PC-9 (cell line): ENCODE data around the gene SPDYE3. TPM values are rescaled to one million over a fixed set of nuclear protein-coding genes. Genes with fewer than 3 reads are reported as not detected.
"Not testable (repeated sequence)": the region's sequence is repeated elsewhere in the genome, so short reads cannot be mapped to it uniquely, and the experiment has no call there.

Source experiments
- BruUV-seq: library from RNA; stranded (reverse); fragments of 400-500 nt; replicated peaks from 2 replicates; lab custom pipeline; 2021; lab: Mats Ljungman, UMichigan
- CTCF ChIA-PET: fragments of 300-600 bp; sonication (Branson Sonifier 250); formaldehyde crosslinking; loops from one replicate; lab custom pipeline; 2022; ENCODE audit warnings: antibody characterized with exemption; lab: Charles Lee
- POLR2A ChIA-PET: fragments of 300-600 bp; sonication (Branson Sonifier 250); formaldehyde crosslinking; loops from one replicate; lab custom pipeline; 2022; ENCODE audit warnings: antibody characterized with exemption; ENCODE audit not compliant: unreplicated experiment; lab: Charles Lee
- DNase-seq, 2 experiments: peaks; one replicate each; pipeline versions ENCODE4 v3.0.0 to v3.0.0-alpha.2; 2015 to 2022; ENCODE audit warnings: mixed read lengths in 1 of 2
- H2AFZ ChIP-seq: fragments of 200-600 bp; sonication (generic); 2 replicates; pipeline ENCODE4 v1.8.1; 2017; ENCODE audit warnings: antibody characterized with exemption
- H3F3A ChIP-seq: fragments of 200-600 bp; sonication (generic); 2 replicates; pipeline ENCODE4 v1.8.1; 2017; ENCODE audit warnings: antibody characterized with exemption, mild to moderate bottlenecking, low read depth; ENCODE audit not compliant: insufficient read depth
- H3K27ac ChIP-seq: fragments of 200-600 bp; sonication (generic); 2 replicates; pipeline ENCODE4 v1.6.1; 2016; ENCODE audit warnings: mixed run types
- H3K27me3 ChIP-seq: fragments of 200-600 bp; sonication (generic); 2 replicates; pipeline ENCODE4 v1.6.1; 2016; ENCODE audit warnings: low read depth, mixed run types; ENCODE audit not compliant: insufficient read depth
- H3K36me3 ChIP-seq: fragments of 200-600 bp; sonication (generic); 2 replicates; pipeline ENCODE4 v1.6.1; 2016; ENCODE audit warnings: low read depth, mixed run types
- H3K4me1 ChIP-seq: fragments of 200-600 bp; sonication (generic); replicated peaks from 2 replicates; pipeline ENCODE4 v1.6.1; 2016; ENCODE audit warnings: mixed run types; ENCODE audit not compliant: insufficient read depth
- H3K4me2 ChIP-seq: fragments of 200-600 bp; sonication (generic); 2 replicates; pipeline ENCODE4 v1.6.1; 2017; ENCODE audit warnings: mixed run types
- H3K4me3 ChIP-seq: fragments of 200-600 bp; sonication (generic); 2 replicates; pipeline ENCODE4 v1.6.1; 2016; ENCODE audit warnings: mixed run types
- H3K79me2 ChIP-seq: fragments of 200-600 bp; sonication (generic); 2 replicates; pipeline ENCODE4 v1.6.1; 2017; ENCODE audit warnings: low read depth, mixed run types
- H3K9me2 ChIP-seq: fragments of 200-600 bp; sonication (generic); 2 replicates; pipeline ENCODE4 v1.8.1; 2017; ENCODE audit warnings: mild to moderate bottlenecking; ENCODE audit not compliant: insufficient read depth
- H3K9me3 ChIP-seq: fragments of 200-600 bp; sonication (generic); 2 replicates; pipeline ENCODE4 v1.8.1; 2016; ENCODE audit warnings: low read depth; ENCODE audit not compliant: insufficient read depth
- H4K20me1 ChIP-seq: fragments of 200-600 bp; sonication (generic); 2 replicates; pipeline ENCODE4 v1.8.1; 2017; ENCODE audit not compliant: insufficient read depth
- CTCF ChIP-seq: fragments of 200-600 bp; sonication (generic); conservative IDR thresholded peaks from 2 replicates; pipeline ENCODE4 v1.6.1; 2017; ENCODE audit warnings: mixed run types, antibody characterized with exemption, mild to moderate bottlenecking, moderate library complexity
- EZH2 ChIP-seq: fragments of 200-600 bp; sonication (generic); IDR thresholded peaks from 2 replicates; pipeline ENCODE4 v1.8.0; 2017; ENCODE audit warnings: antibody characterized with exemption, low read depth
- intact Hi-C: fragments of 100-400 bp; cut with micrococcal nuclease; formaldehyde crosslinking; loops from one replicate; pipeline ENCODE4 v1.10.0; 2022; ENCODE audit not compliant: unreplicated experiment
- total RNA-seq: library from RNA; stranded (reverse); gene quantifications from 2 replicates; pipeline ENCODE4 v1.2.3, GENCODE V29; 2021

Gene SPDYE3
- total RNA-seq, 1 experiment from 2014 or later, result not detected

GRCh38 chr7:100360135-100360854, 52.8 kb downstream of the SPDYE3 start:
- Histone ChIP-seq H3K27ac (no peak overlapping the region), H3K79me2 (no peaks in the 10 kb centered on the region), H3K27me3 (no peaks in the 10 kb centered on the region), H3K4me2 (no peak overlapping the region), H3K36me3 (peaks cover 30% of the 10 kb centered on the region), H2AFZ (no peak overlapping the region), H3K9me2 (no peaks in the 10 kb centered on the region), H3K9me3 (no peaks in the 10 kb centered on the region), H4K20me1 (peaks cover 3% of the 10 kb centered on the region; the same call in 1 of the 2 replicates), H3K4me1 (no peaks in the 10 kb centered on the region), H3K4me3 (no peak overlapping the region), H3F3A (peaks cover 24% of the 10 kb centered on the region)
- BruUV-seq, result no TSS peak
- intact Hi-C loops, result no loop called here
- TF ChIP-seq EZH2, result no peak
- TF ChIP-seq CTCF, result no peak
- POLR2A ChIA-PET, result no interaction called here
- CTCF ChIA-PET, result no interaction called here
- no peak for DNase-seq

GRCh38 chr7:100363098-100363497, 55.6 kb downstream of the SPDYE3 start:
- H3K4me2 ChIP-seq, result no peak overlapping the region
- peaks cover 52% of the 10 kb centered on the region for H3F3A ChIP-seq
- no peak overlapping the region for H2AFZ ChIP-seq
- ChIA-PET POLR2A (no interaction called here), CTCF (no interaction called here)
- H3K9me3 ChIP-seq, result no peaks in the 10 kb centered on the region
- no peaks in the 10 kb centered on the region for H3K9me2 ChIP-seq
- no peak for TF ChIP-seq CTCF
- TF ChIP-seq EZH2, result no peak
- H3K79me2 ChIP-seq, result no peaks in the 10 kb centered on the region
- intact Hi-C loops, result no loop called here
- H4K20me1 ChIP-seq, result peaks cover 7% of the 10 kb centered on the region
- no peak overlapping the region for H3K27ac ChIP-seq
- no peaks in the 10 kb centered on the region for H3K27me3 ChIP-seq
- H3K4me1 ChIP-seq, result no peaks in the 10 kb centered on the region
- peaks cover 30% of the 10 kb centered on the region for H3K36me3 ChIP-seq
- no peak for DNase-seq
- no peak overlapping the region for H3K4me3 ChIP-seq
- no TSS peak for BruUV-seq

GRCh38 chr7:100363797-100364196, 56.3 kb downstream of the SPDYE3 start:
- H3K4me3 ChIP-seq, H3K4me2 ChIP-seq, H4K20me1 ChIP-seq, H3K27me3 ChIP-seq, POLR2A ChIA-PET, H3K9me2 ChIP-seq, BruUV-seq, CTCF ChIA-PET, H3K4me1 ChIP-seq, H3K27ac ChIP-seq, intact Hi-C loops, H3K79me2 ChIP-seq, H3K9me3 ChIP-seq, H2AFZ ChIP-seq, DNase-seq: not testable (repeated sequence)
- H3F3A ChIP-seq, result peaks cover 59% of the 10 kb centered on the region
- peaks cover 30% of the 10 kb centered on the region for H3K36me3 ChIP-seq
